HG03196 (cell line): Measurements from ENCODE around the gene RFX4.
"Not testable (repeated sequence)": the region's sequence is repeated elsewhere in the genome, so short reads cannot be mapped to it uniquely, and the experiment has no call there.

Source experiments
- ATAC-seq: cut with Tn5 transposase; IDR thresholded peaks from one replicate; pipeline ENCODE4 v1.9.1; 2021; ENCODE audit not compliant: unreplicated experiment

Gene RFX4

GRCh38 chr12:106724934-106725333 is 142.1 kb downstream of the RFX4 start:
- no peak for ATAC-seq

GRCh38 chr12:106726603-106727202 is 143.9 kb downstream of the RFX4 start:
- ATAC-seq = not testable (repeated sequence)

- no peak for ATAC-seq
Measured at GRCh38 chr12:106729611-106730010, 146.8 kb downstream of the RFX4 start.

- ATAC-seq = no peak
Measured at GRCh38 chr12:106732890-106733289, 150.1 kb downstream of the RFX4 start.

GRCh38 chr12:106733660-106734059 is 150.9 kb downstream of the RFX4 start:
- ATAC-seq = no peak

GRCh38 chr12:106736051-106736957 is 153.5 kb downstream of the RFX4 start:
- ATAC-seq = no peak

GRCh38 chr12:106739318-106739717 is 156.5 kb downstream of the RFX4 start:
- no peak for ATAC-seq

- no peak for ATAC-seq
Measured at GRCh38 chr12:106739815-106740530, 157.2 kb downstream of the RFX4 start.

- ATAC-seq = no peak
Measured at GRCh38 chr12:106740818-106741217, 158.0 kb downstream of the RFX4 start.

GRCh38 chr12:106741247-106741646 is 158.4 kb downstream of the RFX4 start:
- no peak for ATAC-seq

- ATAC-seq = no peak
Measured at GRCh38 chr12:106743270-106743988, 160.6 kb downstream of the RFX4 start.

- no peak for ATAC-seq
Measured at GRCh38 chr12:106744600-106744999, 161.8 kb downstream of the RFX4 start.

GRCh38 chr12:106745181-106745745 is 162.5 kb downstream of the RFX4 start:
- no peak for ATAC-seq

- ATAC-seq = no peak
Measured at GRCh38 chr12:106747973-106748436, 165.2 kb downstream of the RFX4 start.

GRCh38 chr12:106750524-106750923 is 167.7 kb downstream of the RFX4 start:
- no peak for ATAC-seq

GRCh38 chr12:106753526-106753925 is 170.7 kb downstream of the RFX4 start:
- ATAC-seq = peak; percentile 97

GRCh38 chr12:106754331-106754730 is 171.5 kb downstream of the RFX4 start:
- no peak for ATAC-seq

- no peak for ATAC-seq
Measured at GRCh38 chr12:106757623-106758348, 175.0 kb downstream of the RFX4 start.

- no peak for ATAC-seq
Measured at GRCh38 chr12:106758349-106759110, 175.7 kb downstream of the RFX4 start.
